Stimulated activated CD8-positive, alpha-beta memory T cell treated with anti-CD3 and anti-CD28 coated beads, Interleukin-2, amount 100 ng/mL, for 48 hours (primary cell): Measurements from ENCODE around the gene SRCAP.

ENCODE experiments used
- DNase-seq, 2 donors: peaks; one replicate each; pipeline ENCODE4 v3.0.0-alpha.2; 2020; ENCODE audit warnings: low read depth in 2 of 2

The SRCAP gene

DNA sequence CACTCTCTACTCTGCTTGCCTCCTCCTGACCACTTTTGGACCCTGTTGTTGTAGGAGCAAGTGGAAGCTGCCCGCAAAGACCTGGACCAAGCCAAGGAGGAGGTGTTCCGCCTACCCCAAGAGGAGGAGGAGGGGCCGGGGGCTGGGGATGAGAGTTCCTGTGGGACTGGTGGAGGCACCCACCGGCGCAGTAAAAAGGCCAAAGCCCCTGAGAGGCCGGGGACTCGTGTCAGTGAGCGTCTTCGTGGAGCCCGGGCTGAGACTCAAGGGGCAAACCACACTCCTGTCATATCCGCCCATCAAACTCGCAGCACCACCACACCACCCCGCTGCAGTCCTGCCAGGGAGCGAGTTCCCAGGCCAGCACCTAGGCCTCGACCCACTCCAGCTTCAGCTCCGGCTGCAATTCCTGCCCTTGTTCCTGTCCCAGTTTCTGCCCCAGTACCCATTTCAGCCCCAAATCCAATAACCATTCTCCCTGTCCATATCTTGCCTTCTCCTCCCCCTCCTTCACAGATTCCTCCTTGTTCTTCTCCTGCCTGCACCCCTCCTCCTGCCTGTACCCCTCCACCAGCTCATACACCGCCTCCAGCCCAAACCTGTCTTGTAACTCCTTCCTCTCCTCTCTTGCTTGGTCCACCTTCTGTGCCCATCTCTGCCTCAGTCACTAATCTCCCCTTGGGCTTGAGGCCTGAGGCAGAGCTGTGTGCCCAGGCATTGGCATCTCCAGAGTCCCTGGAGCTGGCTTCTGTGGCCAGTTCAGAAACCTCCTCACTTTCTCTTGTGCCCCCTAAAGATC is 38.2 kb downstream of the SRCAP start:
- DNase-seq: no peak

DNA sequence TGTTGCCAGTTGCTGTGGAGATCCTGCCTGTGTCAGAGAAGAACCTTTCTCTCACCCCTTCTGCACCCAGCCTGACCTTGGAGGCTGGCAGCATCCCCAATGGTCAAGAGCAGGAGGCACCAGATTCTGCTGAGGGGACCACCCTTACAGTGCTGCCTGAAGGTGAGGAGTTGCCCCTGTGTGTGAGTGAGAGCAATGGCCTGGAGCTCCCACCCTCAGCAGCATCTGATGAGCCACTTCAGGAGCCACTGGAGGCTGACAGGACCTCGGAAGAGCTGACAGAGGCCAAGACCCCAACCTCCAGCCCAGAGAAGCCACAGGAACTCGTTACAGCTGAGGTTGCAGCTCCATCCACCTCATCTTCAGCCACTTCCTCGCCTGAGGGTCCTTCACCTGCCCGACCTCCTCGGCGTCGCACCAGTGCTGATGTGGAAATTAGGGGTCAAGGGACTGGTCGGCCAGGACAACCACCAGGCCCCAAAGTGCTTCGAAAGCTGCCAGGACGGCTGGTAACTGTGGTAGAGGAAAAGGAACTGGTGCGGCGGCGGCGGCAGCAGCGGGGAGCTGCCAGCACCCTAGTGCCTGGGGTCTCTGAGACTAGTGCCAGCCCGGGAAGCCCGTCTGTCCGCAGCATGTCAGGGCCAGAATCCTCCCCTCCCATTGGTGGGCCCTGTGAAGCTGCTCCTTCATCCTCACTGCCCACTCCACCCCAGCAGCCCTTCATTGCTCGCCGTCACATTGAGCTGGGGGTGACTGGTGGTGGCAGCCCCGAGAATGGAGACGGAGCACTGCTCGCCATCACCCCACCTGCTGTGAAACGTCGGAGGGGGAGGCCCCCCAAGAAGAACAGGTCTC is 39.0 kb downstream of the SRCAP start:
- DNase-seq: no peak

DNA sequence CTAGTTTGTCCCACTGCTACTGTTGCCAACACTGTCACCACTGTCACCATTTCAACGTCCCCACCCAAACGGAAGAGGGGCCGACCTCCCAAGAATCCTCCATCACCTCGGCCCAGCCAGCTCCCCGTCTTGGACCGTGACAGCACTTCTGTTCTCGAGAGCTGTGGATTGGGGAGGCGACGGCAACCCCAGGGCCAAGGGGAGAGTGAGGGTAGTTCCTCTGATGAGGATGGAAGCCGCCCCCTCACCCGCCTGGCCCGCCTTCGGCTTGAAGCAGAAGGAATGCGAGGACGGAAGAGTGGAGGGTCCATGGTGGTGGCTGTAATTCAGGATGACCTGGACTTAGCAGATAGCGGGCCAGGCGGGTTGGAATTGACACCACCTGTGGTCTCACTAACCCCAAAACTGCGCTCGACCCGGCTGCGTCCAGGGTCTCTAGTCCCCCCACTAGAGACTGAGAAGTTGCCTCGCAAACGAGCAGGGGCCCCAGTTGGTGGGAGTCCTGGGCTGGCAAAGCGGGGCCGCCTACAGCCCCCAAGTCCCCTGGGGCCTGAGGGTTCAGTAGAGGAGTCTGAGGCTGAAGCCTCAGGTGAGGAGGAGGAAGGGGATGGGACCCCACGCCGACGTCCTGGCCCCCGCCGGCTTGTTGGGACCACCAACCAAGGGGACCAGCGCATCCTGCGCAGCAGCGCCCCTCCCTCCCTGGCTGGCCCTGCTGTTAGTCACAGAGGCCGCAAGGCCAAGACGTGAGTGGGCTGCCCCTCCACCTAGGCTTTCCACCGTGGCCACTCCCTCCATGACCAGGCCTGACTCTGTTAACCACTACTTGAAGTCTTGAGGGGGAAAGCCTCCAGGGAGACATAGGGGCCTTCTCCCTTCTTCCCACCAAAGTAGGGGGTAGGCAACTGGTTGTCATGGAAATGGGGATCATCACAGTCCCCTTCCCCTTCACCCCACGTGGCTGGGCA is 40.3 kb downstream of the SRCAP start:
- no peak for DNase-seq

DNA sequence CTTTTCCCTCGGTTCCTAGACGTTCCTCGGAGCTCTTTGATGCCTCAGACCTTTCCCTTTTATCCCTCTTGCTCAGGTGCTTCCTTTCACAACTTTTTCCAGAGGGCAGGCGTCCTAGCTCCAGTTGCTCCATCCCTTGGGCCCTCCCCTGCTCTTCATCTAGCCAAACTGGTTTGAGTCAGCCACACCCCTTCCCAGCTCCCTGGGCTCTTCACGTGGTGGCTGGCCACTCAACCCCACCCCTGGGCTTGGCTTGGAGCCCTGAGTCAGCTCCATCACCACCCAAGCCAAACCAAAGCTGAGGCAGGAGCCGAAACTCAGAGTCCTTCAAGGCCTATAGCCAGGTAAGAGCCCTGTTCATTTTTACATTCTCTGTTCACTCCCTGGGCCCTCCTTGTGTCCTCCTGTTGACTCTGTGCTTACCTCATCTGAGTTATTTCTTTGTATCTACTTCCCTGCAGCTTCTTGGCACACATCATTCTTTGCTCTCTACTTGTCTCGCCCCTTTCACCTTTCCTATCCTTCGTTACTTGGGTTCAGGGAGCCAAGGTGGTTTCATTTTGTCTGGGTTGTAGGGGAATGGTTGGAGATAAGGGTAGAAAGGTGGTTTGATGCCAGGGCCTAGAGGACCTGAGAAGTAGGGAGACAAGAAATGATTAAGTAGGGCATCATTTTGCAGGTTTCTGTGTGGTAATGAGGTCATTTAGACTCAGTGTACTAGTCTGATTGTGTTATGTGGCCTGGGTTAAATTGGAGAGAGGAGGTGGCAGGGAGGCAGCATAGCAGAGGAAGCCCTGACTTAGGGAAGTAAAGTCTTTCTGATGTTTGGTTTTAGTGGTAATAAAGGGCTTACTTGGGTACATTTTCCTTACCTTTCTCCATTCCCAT is 41.6 kb downstream of the SRCAP start:
- no peak for DNase-seq

DNA sequence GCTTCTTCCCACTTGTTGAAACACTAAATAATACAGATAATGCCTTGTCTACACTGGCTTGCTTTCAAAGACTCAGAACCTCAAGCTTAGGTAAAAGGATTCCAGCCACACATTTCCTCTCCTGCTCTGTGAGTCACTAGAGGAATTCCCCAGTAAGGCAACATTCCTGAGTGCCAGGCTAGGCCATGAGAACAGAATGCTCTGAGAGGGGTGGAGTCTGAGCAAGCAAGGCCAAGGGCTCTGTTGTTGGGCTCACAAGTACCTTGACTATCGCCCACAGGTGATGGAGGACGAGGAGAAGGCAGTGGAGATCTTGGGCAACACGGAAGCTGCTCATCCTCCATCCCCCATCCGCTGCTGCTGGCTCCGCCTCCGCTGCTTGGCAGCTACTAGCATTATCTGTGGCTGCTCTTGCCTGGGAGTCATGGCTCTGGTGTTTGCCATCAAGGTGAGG is 42.5 kb downstream of the SRCAP start:
- no peak for DNase-seq

DNA sequence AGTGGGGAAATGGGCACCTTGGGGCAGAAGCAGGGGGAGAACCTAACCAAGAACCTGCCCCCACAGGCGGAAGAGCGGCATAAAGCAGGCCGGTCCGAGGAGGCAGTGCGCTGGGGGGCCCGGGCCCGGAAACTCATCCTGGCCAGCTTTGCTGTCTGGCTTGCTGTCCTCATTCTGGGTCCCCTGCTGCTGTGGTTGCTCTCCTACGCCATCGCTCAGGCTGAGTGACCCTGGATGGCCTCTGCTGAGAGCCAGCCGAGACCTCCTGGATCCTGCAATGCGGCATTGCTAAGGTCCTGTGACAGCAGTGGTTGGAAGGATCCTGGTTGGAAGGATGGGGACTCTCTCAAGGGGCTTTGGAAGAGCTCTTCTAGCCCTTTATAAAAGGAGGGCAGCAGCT is 44.7 kb downstream of the SRCAP start:
- DNase-seq: no peak

DNA sequence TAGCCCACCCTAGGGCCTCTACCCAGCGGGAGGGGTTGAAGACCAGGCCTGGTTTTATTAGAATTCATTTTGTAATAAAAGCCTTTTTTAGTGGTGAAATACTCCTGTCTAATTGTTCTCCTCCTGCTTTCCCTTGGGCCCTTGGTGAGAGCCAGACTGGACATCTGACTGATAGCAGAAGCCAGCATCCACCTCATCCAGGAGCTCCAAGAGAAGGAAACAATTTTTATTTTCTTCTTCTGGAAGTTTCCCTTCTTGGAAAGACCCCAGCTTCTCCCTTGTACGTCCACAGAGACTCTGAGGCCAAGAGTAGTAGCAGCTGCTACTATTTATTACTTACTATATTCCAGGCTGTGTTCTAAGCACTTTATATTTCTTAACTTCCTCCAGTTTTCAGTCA is 45.2 kb downstream of the SRCAP start:
- DNase-seq: no peak

DNA sequence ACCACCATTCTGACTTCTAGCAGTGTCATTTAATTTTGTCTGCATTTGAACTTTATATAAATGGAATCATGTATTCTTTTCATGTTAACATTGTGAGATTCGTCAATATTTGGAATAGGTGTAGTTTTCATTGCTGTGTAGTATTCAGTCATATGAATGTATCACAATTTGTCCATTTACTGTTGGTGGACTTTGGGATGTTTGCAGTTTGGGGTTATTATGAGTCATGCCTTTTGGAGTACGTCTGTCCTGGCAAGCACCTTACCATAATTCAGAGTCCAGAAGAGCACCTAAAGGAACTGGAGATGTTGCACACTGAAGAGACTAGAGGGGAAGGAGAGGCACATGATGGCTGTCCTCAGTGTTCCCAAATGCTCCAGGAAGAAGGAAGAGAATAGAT is 46.1 kb downstream of the SRCAP start:
- DNase-seq: no peak

DNA sequence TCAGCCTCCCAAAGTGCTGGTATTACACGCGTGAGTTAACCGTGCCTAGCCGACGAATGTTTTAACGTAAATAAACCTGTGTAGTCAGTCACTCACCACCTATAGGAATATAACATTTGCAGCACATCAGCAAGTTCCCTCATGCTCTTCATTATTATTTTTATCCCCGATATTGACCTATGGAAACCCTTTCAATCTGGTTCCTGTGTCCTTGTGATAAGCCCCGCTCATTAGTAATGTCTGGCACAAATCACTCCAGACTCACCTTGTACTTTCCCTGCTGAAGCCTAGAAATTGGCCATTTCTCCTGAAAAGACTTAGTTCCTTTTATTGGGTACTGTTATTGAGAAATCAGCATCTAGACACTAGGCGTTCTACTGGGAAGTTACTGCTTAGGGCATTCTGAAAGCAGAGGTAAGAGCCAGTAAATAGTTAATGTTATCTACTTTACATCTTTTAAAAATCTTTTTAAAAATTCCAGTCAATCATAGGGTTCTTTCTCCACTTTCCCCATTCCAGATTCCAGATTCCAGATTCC is 47.7 kb downstream of the SRCAP start:
- no peak for DNase-seq

DNA sequence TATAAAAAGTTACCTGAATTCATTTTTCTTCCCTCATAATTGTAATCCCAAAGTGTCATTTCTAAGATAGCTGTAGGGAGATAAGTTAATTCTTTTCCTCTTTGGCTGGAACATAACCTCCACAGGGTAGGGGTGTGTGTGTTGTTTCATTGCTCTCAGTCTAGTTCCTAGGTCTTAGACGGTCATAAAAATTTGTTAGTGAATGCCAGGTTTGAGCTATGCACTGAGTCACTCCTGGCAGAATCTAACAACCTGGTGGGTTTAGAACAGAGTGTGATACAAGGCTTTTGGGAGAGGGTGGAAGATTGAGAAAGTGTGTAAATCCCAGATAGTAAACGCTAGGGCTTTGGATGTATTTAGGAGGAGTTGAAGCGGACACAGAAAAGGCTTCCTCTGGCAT is 48.4 kb downstream of the SRCAP start:
- DNase-seq: no peak

DNA sequence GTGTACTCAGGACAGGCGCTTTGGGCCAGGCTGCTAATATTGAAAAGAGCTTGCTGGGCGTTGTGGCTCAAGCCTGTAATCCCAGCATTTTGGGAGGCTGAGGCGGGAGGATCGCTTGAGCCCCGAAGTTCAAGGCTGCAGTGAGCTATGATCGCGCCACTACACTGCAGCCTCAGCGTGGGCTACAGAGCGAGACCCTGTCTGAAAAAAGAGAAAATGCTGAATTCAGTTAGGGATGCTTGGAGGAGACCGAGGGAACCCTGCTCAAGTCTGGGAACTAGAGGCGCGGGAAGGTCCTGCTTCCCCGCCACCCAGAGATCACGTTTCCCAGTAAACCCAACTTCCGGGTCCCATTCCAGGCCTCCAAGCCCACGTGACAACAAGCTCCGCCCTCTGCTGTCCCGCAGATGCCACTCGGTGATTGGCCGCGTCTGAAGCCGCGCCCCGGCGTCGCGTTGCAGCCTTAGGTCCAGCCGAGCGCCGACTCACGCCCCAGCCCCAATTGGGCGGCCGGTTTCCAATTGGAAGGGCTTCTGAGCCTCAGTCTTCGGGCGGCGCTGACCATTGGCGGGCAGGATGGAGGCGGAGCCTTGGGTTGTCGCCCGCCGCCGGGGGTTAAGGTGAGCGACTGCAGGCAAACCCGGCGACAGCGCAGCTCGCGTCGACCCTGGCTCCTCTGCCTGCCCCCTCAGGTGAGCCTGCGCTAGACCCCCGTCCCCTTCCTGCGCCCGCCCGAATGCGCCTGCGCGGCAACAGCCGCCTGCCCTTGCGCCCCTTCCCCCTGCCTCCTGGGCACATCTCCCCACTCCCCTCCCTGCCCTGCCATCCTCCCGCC is 49.0 kb downstream of the SRCAP start, which contains the start of gene PHKG2:
Gene PHKG2, plus strand, starts transcription at position 627 of the 835 bp plus-strand sequence. CDS start 396 bp downstream, outside the sequence.
- DNase-seq: peak; percentile 97 to 98

DNA sequence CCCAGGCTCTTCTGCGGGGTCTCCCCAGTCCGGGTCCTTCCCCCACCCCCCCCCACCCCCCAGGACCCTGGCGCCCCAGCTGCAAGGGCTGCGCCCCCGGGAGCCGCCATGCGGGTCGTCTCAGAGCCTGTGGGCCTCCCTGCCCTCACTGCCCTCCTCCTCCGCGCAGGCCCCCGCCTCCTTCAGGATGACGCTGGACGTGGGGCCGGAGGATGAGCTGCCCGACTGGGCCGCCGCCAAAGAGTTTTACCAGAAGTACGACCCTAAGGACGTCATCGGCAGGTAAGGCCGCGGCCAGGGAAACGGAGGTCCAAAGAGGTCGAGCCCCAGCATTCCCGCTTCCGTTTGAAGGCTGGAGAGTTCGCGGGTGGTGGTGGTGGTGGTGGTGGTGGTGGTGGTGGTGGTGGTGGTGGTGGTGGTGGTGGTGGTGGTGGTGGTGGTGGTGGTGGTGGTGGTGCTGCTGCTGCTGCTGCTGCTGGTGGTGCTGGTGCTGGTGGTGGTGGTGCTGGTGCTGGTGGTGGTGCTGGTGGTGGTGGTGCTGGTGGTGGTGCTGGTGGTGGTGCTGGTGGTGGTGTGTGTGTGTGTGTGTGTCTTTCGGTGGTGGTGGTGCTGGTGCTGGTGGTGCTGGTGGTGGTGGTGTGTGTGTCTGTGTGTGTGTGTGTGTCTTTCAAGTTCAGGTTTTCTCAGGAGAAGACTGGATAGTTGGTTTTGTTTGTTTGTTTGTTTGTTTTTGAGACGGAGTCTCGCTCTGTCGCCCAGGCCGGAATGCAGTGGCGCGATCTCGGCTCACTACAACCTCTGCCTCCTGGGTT is 49.9 kb downstream of the SRCAP start:
- DNase-seq: peak in 1 of 2 donors; percentile 16

DNA sequence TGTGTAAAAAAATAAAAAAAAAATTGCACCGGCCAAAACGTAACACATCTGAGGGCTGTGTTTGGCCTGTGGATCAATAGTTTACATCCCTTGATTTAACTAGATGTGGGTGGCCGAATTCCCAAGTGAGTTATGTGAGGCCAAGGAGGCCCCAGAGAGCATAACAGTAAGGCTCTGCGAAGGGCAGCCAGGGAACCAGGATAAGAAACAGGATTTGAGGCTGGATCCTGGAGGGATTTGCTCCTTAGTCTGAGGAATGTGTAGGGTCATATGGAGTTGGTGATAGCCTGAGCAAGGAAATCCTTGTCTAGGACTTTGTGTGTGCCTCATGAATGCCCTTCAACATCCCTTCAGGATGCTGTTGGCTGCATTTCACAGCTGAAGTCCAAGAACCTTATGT is 51.2 kb downstream of the SRCAP start:
- no peak for DNase-seq

DNA sequence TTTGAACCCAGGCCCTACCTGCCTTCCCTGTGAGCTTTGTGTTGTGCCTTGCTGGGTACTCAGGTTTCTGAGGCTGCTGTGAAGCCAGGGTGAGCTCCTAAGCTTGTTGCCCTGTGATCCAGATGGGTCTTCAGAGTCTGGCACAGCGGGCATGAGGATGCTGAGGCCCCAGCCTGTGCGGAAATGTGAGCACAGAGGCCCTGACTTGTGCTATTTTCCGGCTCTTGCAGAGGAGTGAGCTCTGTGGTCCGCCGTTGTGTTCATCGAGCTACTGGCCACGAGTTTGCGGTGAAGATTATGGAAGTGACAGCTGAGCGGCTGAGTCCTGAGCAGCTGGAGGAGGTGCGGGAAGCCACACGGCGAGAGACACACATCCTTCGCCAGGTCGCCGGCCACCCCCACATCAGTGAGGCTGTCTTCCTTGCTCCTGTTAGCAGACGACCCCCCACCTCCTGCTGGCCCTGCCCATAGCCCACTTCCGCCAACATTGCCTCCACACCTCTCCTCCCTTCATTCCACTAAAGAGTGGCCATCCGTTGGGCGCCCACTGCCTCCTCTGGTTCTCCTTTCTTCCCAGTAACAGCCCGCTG is 52.0 kb downstream of the SRCAP start:
- DNase-seq: no peak

DNA sequence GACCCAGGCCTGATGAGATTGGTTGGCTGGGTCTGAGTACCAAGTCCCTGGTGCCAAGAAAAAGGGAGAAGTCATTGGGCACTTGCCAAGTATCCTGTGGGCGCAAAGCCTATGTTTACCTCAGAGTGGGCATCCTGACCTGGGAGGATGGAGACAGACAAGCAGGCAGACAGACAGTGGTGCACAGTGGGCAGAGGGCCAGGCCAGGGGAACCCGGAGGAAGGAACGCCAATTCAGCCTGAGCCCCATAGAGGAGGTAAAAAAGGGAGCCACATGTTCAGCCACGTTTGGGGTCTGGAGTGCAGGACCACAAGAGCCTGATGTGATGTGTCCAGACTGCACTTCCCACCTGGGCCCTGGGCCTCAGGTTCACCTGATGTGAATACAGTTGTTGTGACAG is 54.6 kb downstream of the SRCAP start:
- DNase-seq: no peak

DNA sequence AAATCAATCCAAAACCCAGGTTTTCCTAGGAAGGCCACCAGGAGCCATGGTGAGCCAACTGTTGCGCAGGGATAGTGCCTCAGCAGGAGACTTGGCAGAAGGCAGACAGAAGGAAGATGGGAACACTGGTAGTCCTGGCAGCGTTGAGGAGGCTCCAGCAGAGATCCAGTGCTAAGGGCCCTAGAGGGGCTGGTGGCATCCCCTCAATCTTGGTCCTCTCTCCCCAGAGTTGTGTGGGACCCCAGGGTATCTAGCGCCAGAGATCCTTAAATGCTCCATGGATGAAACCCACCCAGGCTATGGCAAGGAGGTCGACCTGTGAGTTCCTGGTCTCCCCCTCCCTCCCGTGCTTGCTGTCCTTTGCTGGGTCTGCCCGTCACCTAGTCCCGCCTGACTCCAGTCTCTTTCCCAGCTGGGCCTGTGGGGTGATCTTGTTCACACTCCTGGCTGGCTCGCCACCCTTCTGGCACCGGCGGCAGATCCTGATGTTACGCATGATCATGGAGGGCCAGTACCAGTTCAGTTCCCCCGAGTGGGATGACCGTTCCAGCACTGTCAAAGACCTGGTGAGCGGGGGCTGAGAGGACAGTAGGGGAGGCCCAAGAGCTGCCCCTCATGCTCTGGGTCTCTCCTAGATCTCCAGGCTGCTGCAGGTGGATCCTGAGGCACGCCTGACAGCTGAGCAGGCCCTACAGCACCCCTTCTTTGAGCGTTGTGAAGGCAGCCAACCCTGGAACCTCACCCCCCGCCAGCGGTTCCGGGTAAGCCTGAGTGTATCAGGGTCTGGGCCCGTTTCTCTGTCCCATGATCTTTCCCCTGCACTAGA is 57.2 kb downstream of the SRCAP start:
- no peak for DNase-seq

DNA sequence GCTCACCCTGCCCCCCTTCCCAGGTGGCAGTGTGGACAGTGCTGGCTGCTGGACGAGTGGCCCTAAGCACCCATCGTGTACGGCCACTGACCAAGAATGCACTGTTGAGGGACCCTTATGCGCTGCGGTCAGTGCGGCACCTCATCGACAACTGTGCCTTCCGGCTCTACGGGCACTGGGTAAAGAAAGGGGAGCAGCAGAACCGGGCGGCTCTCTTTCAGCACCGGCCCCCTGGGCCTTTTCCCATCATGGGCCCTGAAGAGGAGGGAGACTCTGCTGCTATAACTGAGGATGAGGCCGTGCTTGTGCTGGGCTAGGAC is 57.8 kb downstream of the SRCAP start:
- no peak for DNase-seq
